PC-9 (cell line): ENCODE measurements around the gene PRELID1.

Source experiments
- EZH2 ChIP-seq: fragments of 200-600 bp; sonication (generic); IDR thresholded peaks from 2 replicates; pipeline ENCODE4 v1.8.0; 2017; ENCODE audit warnings: antibody characterized with exemption, low read depth
- TF ChIP-seq, protein P1 (sequence below): fragments of 200-600 bp; sonication (generic); conservative IDR thresholded peaks from 2 replicates; pipeline ENCODE4 v1.6.1; 2017; ENCODE audit warnings: mixed run types, antibody characterized with exemption, mild to moderate bottlenecking, moderate library complexity

DNA sequence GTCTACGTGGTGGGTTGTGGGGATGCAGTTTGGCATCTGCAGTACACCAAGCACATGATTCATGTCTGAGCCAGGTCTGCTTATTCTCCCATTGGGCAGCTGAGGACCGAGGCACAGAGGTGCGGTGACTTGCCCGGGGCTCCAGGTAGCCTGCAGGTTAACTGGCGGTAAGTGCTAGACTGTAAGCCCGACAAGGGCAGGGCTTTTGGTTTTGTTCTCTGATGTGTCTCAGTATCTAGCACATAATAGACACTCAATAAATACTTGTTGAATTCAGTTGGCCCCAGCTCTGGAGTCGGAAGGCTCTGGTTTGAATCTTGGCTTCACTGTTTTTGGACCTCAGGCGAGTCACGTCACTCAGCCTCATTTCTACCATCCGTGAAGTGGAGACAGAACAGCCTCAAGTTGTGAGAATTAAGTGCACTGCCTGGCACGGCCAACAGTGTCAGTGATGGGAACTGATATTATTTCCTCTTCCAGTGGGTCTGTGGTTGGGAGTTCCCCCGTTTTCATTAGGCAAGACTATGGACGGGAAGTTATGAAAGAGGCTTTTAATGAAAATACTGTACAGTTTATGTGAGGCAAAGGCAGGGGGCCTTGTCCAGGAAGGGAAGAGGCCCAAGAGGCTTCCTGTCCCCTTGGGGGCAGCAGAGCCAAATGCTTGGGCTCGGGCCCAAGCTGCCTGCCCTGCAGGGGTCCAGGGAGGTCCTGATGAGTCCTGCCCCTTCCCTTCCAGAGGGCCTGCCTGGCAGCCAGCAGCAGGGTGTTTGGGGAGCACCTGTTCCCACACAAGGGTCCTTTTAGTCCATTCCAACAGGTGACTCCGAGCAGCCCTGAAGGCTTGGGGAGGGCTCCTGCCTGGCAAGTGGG is 3.3 kb downstream of the PRELID1 start:
- no peak for TF ChIP-seq EZH2
- TF ChIP-seq, protein P1, sequence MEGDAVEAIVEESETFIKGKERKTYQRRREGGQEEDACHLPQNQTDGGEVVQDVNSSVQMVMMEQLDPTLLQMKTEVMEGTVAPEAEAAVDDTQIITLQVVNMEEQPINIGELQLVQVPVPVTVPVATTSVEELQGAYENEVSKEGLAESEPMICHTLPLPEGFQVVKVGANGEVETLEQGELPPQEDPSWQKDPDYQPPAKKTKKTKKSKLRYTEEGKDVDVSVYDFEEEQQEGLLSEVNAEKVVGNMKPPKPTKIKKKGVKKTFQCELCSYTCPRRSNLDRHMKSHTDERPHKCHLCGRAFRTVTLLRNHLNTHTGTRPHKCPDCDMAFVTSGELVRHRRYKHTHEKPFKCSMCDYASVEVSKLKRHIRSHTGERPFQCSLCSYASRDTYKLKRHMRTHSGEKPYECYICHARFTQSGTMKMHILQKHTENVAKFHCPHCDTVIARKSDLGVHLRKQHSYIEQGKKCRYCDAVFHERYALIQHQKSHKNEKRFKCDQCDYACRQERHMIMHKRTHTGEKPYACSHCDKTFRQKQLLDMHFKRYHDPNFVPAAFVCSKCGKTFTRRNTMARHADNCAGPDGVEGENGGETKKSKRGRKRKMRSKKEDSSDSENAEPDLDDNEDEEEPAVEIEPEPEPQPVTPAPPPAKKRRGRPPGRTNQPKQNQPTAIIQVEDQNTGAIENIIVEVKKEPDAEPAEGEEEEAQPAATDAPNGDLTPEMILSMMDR: no peak
